HEK293 (cell line): Measurements from ENCODE around the gene LPP.

Experiments
- ZBTB1 ChIP-seq: fragments of 450-650 bp; formaldehyde crosslinking; IDR thresholded peaks from 2 replicates; pipeline ENCODE4 v1.5.1; 2016; ENCODE audit warnings: missing biosample characterization, missing genetic modification characterization
- ZFHX2 ChIP-seq: fragments of 450-650 bp; formaldehyde crosslinking; conservative IDR thresholded peaks from 2 replicates; pipeline ENCODE4 v1.5.1; 2016; ENCODE audit warnings: missing biosample characterization, missing genetic modification characterization
- ZNF23 ChIP-seq: fragments of 450-650 bp; formaldehyde crosslinking; IDR thresholded peaks from 2 replicates; pipeline ENCODE4 v1.5.1; 2016; ENCODE audit warnings: missing biosample characterization, missing genetic modification characterization, borderline replicate concordance
- ZNF274 ChIP-seq, 2 experiments: fragments of 200-500 bp in 1 of 2; fragments of 450-650 bp in 1 of 2; sonication (Bioruptor generic) in 1 of 2; formaldehyde crosslinking in 1 of 2; IDR thresholded peaks; 2 replicates each; pipeline versions ENCODE4 v1.5.1 to v1.6.1; 2014 to 2016; ENCODE audit warnings: borderline replicate concordance in 1 of 2, inconsistent platforms in 1 of 2, low read length in 1 of 2, missing biosample characterization in 1 of 2, missing genetic modification characterization in 1 of 2
- ZNF501 ChIP-seq: fragments of 450-650 bp; formaldehyde crosslinking; IDR thresholded peaks from 2 replicates; pipeline ENCODE4 v1.5.1; 2016; ENCODE audit warnings: missing biosample characterization, missing genetic modification characterization
- ZNF558 ChIP-seq: fragments of 450-650 bp; formaldehyde crosslinking; IDR thresholded peaks from 2 replicates; pipeline ENCODE4 v1.5.1; 2016; ENCODE audit warnings: missing biosample characterization, missing genetic modification characterization
- TF ChIP-seq, protein P1 (sequence below): fragments of 450-650 bp; formaldehyde crosslinking; IDR thresholded peaks from 2 replicates; pipeline ENCODE4 v1.5.1; 2016; ENCODE audit warnings: missing biosample characterization, missing genetic modification characterization
- TF ChIP-seq, protein P2 (sequence below): fragments of 450-650 bp; formaldehyde crosslinking; IDR thresholded peaks from 2 replicates; pipeline ENCODE4 v1.5.1; 2016; ENCODE audit warnings: missing biosample characterization, missing genetic modification characterization
- TF ChIP-seq, protein P3 (sequence below): fragments of 450-650 bp; formaldehyde crosslinking; IDR thresholded peaks from 2 replicates; pipeline ENCODE4 v1.5.1; 2016; ENCODE audit warnings: missing biosample characterization, missing genetic modification characterization

DNA sequence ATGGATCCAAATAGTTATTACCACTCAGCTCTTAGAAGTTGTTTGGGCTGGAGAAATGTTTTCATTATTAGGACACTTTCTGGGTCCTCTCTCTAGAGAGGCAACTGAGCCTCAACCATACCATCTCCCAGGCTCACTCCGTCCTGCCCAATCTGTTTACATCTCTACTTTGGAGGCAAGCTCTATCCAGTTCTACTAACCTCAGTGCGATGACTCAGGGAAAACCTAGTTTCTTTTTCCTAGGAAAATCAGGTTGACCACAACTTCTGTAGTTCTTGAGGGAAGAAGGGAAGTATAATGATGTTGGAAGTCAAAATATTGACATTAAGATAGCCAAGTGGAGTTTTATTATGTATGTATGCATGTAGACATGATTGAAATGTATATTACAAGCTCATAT is 40.4 kb downstream of the LPP start:
- TF ChIP-seq, protein P1, sequence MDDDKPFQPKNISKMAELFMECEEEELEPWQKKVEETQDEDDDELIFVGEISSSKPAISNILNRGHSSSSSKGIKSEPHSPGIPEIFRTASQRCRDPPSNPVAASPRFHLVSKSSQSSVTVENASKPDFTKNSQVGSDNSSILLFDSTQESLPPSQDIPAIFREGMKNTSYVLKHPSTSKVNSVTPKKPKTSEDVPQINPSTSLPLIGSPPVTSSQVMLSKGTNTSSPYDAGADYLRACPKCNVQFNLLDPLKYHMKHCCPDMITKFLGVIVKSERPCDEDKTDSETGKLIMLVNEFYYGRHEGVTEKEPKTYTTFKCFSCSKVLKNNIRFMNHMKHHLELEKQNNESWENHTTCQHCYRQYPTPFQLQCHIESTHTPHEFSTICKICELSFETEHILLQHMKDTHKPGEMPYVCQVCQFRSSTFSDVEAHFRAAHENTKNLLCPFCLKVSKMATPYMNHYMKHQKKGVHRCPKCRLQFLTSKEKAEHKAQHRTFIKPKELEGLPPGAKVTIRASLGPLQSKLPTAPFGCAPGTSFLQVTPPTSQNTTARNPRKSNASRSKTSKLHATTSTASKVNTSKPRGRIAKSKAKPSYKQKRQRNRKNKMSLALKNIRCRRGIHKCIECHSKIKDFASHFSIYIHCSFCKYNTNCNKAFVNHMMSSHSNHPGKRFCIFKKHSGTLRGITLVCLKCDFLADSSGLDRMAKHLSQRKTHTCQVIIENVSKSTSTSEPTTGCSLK (tag by site-specific recombination): no peak
- TF ChIP-seq ZNF274 (IDR thresholded peaks at IDR 0.05; ENCODE audit: low read length): no peak
- TF ChIP-seq ZNF274 (tag by site-specific recombination; IDR thresholded peaks at IDR 0.05; ENCODE audit: borderline replicate concordance): no peak
- TF ChIP-seq ZBTB1 (tag by site-specific recombination): no peak
- TF ChIP-seq, protein P2, sequence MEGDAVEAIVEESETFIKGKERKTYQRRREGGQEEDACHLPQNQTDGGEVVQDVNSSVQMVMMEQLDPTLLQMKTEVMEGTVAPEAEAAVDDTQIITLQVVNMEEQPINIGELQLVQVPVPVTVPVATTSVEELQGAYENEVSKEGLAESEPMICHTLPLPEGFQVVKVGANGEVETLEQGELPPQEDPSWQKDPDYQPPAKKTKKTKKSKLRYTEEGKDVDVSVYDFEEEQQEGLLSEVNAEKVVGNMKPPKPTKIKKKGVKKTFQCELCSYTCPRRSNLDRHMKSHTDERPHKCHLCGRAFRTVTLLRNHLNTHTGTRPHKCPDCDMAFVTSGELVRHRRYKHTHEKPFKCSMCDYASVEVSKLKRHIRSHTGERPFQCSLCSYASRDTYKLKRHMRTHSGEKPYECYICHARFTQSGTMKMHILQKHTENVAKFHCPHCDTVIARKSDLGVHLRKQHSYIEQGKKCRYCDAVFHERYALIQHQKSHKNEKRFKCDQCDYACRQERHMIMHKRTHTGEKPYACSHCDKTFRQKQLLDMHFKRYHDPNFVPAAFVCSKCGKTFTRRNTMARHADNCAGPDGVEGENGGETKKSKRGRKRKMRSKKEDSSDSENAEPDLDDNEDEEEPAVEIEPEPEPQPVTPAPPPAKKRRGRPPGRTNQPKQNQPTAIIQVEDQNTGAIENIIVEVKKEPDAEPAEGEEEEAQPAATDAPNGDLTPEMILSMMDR (tag by site-specific recombination): no peak
- TF ChIP-seq, protein P3, sequence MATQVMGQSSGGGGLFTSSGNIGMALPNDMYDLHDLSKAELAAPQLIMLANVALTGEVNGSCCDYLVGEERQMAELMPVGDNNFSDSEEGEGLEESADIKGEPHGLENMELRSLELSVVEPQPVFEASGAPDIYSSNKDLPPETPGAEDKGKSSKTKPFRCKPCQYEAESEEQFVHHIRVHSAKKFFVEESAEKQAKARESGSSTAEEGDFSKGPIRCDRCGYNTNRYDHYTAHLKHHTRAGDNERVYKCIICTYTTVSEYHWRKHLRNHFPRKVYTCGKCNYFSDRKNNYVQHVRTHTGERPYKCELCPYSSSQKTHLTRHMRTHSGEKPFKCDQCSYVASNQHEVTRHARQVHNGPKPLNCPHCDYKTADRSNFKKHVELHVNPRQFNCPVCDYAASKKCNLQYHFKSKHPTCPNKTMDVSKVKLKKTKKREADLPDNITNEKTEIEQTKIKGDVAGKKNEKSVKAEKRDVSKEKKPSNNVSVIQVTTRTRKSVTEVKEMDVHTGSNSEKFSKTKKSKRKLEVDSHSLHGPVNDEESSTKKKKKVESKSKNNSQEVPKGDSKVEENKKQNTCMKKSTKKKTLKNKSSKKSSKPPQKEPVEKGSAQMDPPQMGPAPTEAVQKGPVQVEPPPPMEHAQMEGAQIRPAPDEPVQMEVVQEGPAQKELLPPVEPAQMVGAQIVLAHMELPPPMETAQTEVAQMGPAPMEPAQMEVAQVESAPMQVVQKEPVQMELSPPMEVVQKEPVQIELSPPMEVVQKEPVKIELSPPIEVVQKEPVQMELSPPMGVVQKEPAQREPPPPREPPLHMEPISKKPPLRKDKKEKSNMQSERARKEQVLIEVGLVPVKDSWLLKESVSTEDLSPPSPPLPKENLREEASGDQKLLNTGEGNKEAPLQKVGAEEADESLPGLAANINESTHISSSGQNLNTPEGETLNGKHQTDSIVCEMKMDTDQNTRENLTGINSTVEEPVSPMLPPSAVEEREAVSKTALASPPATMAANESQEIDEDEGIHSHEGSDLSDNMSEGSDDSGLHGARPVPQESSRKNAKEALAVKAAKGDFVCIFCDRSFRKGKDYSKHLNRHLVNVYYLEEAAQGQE (tag by site-specific recombination): no peak
- no peak for TF ChIP-seq ZFHX2 (tag by site-specific recombination)
- TF ChIP-seq ZNF501 (tag by site-specific recombination): no peak
- TF ChIP-seq ZNF558 (tag by site-specific recombination): no peak
- no peak for TF ChIP-seq ZNF23
